GM12878 (cell line): ENCODE measurements around the gene NOL4L. TPM values are rescaled to one million over a fixed set of nuclear protein-coding genes. Genes with fewer than 3 reads are reported as not detected.

Experiments used
- BCL11A ChIP-seq: IDR thresholded peaks from 2 replicates; pipeline ENCODE4 v1.6.1; 2011; ENCODE audit warnings: low read depth, low read length
- BHLHE40 ChIP-seq, 2 experiments: fragments of 450-650 bp in 1 of 2; IDR thresholded peaks; 2 replicates each; pipeline ENCODE4 v1.6.1; 2011 to 2017; ENCODE audit warnings: low read depth in 2 of 2, borderline replicate concordance in 1 of 2, improper control_type of control experiment in 1 of 2, low read length in 1 of 2, mild to moderate bottlenecking in 1 of 2
- BRCA1 ChIP-seq: IDR thresholded peaks from 2 replicates; pipeline ENCODE4 v1.6.1; 2011; ENCODE audit warnings: low read depth, low read length, improper control_type of control experiment
- ETV6 ChIP-seq, 2 experiments: fragments of 450-650 bp in 1 of 2; IDR thresholded peaks in 1 of 2; conservative IDR thresholded peaks in 1 of 2; 2 replicates each; pipeline ENCODE4 v1.6.1; 2014; ENCODE audit warnings: antibody characterized with exemption in 1 of 2, borderline replicate concordance in 1 of 2, low read depth in 1 of 2, mild to moderate bottlenecking in 1 of 2, moderate library complexity in 1 of 2
- IRF4 ChIP-seq: IDR thresholded peaks from 2 replicates; pipeline ENCODE4 v1.6.1; 2011; ENCODE audit warnings: low read depth, low read length
- MTA3 ChIP-seq: IDR thresholded peaks from 2 replicates; pipeline ENCODE4 v1.6.1; 2012; ENCODE audit warnings: low read length, inconsistent platforms, borderline replicate concordance
- NFYA ChIP-seq: IDR thresholded peaks from 2 replicates; pipeline ENCODE4 v1.6.1; 2011; ENCODE audit warnings: low read depth, mild to moderate bottlenecking, low read length, improper control_type of control experiment, borderline replicate concordance
- PBX3 ChIP-seq: IDR thresholded peaks from 2 replicates; pipeline ENCODE4 v1.6.1; 2011; ENCODE audit warnings: mild to moderate bottlenecking, low read depth, low read length, moderate library complexity; ENCODE audit not compliant: insufficient replicate concordance
- PKNOX1 ChIP-seq: fragments of 450-650 bp; IDR thresholded peaks from 2 replicates; pipeline ENCODE4 v1.6.1; 2016; ENCODE audit warnings: mild to moderate bottlenecking
- PRDM15 ChIP-seq: fragments of 450-650 bp; formaldehyde crosslinking; IDR thresholded peaks from 2 replicates; pipeline ENCODE4 v1.4.0; 2020; ENCODE audit warnings: mild to moderate bottlenecking, moderate library complexity
- YBX1 ChIP-seq: fragments of 450-650 bp; IDR thresholded peaks from 2 replicates; pipeline ENCODE4 v1.6.1; 2016; ENCODE audit warnings: antibody characterized with exemption
- ZNF384 ChIP-seq: IDR thresholded peaks from 2 replicates; pipeline ENCODE4 v1.6.1; 2012; ENCODE audit warnings: low read depth, mild to moderate bottlenecking, low read length, improper control_type of control experiment, borderline replicate concordance
- polyA plus RNA-seq, 11 experiments: library from polyadenylated mRNA; depleted of rRNA in 4 of 11; unstranded in 6 of 11; stranded (reverse) in 5 of 11; fragments of >200 nt; fragmentation: Nextera tagmentation in 4 of 11; fragmentation: Illumina TruSeq in 1 of 11; extraction: Ambion mirVana in 4 of 11; extraction: Trizol in 1 of 11; gene quantifications; 1 replicate in 1 of 11; 2 replicates in 10 of 11; pipeline versions ENCODE4 v1.2.1 to v1.2.3, GENCODE V29; 2011 to 2016; ENCODE audit warnings: inconsistent platforms in 2 of 11, missing spikeins in 2 of 11, low read depth in 1 of 11
- total RNA-seq, 4 experiments: library from RNA; depleted of rRNA in 3 of 4; stranded (reverse); fragments of >200 nt in 3 of 4; fragmentation: Illumina TruSeq in 1 of 4; extraction: Trizol in 1 of 4; gene quantifications; 2 replicates each; pipeline versions ENCODE4 v1.2.1 to v1.2.3, GENCODE V29; 2013 to 2021

NOL4L gene
- total and polyA plus RNA-seq, 10 of the 15 experiments (the other 5 are each of a cell fraction or from before 2014, with no cell fraction given) = 2.3 to 24.0 (median 8.0) TPM

GRCh38 chr20:32576560-32576959, 8.6 kb downstream of the NOL4L start (continued):
- TF ChIP-seq ETV6 (conservative IDR thresholded peaks at IDR 0.05 in 1 of 2, IDR thresholded peaks at IDR 0.05 in 1 of 2; ENCODE audit: borderline replicate concordance in 1 of 2, low read depth in 1 of 2) (no peak), YBX1 (no peak), NFYA (no peak), PRDM15 (CRISPR knock-in tag) (no peak), BCL11A (no peak), IRF4 (no peak), BHLHE40 (IDR thresholded peaks at IDR 0.05; ENCODE audit: borderline replicate concordance in 1 of 2, low read depth in 2 of 2, low read length in 1 of 2) (no peak), MTA3 (no peak), PBX3 (no peak), PKNOX1 (no peak), ZNF384 (no peak), BRCA1 (no peak)
- TF ChIP-seq, all 136 proteins: peak for 0
